Lung microvascular endothelial cell (primary cell): ENCODE data around the gene SYT1. TPM values are rescaled to one million over a fixed set of nuclear protein-coding genes. Genes with fewer than 3 reads are reported as not detected.
"Not testable (repeated sequence)": the region's sequence is repeated elsewhere in the genome, so short reads cannot be mapped to it uniquely, and the experiment has no call there.

ENCODE experiments used
- DNase-seq, 2 donors: peaks; one replicate each; pipeline versions ENCODE4 v3.0.0 to v3.0.0-alpha.2; 2010; ENCODE audit warnings: low read depth in 2 of 2
- total RNA-seq: library from RNA; depleted of rRNA; stranded (reverse); fragments of >200 nt; gene quantifications from 2 replicates; pipeline ENCODE4 v1.2.1, GENCODE V29; 2014

Gene SYT1
- total RNA-seq, 1 donor from 2014 or later = 5.4 TPM

GRCh38 chr12:78966926-78967325 lies 102.4 kb downstream of the SYT1 start:
- no peak for DNase-seq

- no peak for DNase-seq
Observed at GRCh38 chr12:78968226-78968625, 103.7 kb downstream of the SYT1 start.

DNA sequence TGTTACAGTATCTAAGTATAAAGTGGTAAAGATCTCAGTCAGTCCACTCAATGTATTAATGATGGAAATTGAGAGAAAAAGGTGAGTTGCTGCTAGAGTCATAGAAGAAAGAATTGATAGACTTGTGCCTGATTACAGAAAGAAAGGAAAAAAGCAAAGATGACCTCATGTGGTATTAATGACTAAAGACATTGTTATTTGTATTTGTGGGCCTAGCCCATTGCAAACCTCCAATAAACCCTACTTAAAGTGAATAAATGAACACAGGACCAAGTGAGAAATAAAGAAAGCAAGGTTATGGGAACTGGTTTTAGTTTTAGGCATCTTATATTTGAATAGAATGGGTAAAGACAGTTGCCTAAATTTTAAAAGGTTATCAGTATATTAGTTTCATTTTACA lies 105.5 kb downstream of the SYT1 start:
- no peak for DNase-seq

DNA sequence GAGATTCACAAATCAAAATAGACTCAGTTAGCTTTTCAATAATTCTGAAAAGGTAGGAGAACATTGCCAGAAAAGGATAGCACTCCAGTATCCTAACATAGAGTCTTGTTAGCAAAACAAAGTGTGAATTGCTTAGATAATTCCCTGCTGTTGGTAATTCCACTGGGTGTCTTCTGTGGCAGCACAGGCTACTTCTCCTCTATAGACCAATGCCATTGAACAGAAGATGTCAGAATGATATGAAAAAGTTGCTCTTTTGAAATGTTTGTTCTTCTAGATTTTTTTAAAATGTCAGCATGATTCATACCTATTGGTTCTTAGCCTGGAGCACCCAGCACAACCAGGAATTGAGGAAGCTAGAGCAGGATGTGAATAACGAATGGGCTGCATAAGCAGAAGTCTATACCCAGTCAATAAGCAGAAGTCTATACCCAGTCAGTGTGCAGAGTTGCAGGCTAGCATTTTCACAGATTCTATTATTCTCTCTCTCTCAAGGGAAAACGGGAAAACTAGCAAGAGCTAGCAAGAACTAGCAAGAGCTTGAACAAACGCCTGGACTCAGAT lies 112.8 kb downstream of the SYT1 start:
- DNase-seq = peak in 1 of 2 donors; percentile 60

GRCh38 chr12:78994168-78994791 lies 129.7 kb downstream of the SYT1 start:
- DNase-seq = no peak

DNA sequence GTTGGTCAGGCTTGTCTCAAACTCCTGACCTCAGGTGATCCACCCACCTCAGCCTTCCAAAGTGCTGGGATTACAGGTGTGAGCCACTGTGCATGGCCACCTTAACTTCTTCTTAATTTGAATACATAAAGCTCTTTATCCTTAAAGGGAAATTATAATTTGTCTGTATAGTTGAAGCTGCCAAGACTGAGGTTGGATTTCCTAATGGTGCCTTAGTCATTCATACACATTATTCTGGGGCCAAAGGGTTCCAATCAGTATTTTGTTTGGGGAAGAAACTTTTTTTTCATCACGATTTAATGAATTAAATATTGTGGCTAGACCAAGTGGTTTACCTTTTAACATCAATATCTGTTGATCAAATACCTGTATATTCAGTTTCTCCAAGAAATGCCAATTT lies 135.9 kb downstream of the SYT1 start:
- no peak for DNase-seq

DNA sequence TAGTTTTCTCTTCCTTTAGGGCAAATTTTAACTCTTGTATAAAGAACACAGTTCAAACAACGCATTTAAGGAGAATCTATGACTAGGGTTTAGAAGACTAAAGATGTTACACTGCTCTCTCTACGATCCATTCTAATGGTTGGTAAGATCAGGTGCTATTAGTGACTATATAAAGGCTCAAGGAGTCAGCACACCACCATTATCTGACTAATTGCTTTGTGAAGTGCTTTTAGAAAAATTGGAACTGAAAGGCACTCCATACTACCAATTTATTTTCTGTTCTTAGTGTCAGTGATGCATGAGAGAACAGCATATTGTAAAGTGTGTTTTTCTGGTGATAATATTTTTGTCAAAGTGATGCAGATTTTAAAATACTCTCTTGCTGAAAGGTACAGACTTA lies 136.8 kb downstream of the SYT1 start:
- no peak for DNase-seq

- peak; percentile 18 to 47 for DNase-seq
Observed at GRCh38 chr12:79006306-79006705, 141.7 kb downstream of the SYT1 start.

- no peak for DNase-seq
Observed at GRCh38 chr12:79008591-79008990, 144.0 kb downstream of the SYT1 start.

- DNase-seq = no peak
Observed at GRCh38 chr12:79012636-79013035, 148.1 kb downstream of the SYT1 start.

DNA sequence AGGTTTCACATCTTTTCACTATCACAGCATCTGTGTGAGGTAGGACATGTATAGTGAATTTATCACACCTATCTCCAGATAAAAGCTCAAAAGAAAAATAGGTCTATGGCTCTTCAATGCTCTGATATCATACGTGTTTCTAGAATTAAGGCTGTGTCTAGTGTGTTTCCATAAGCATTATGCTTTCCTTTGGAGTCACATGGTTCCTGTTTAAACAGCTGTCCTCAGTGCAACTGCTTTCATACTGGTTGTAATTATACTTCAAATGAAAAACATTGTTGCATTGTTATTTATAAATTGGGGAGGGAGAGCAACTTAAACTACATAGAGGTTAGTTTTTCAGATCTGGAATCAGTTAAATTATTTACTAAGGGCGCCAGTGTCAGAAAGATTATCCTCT lies 151.6 kb downstream of the SYT1 start:
- DNase-seq = peak; percentile 21 to 44

DNA sequence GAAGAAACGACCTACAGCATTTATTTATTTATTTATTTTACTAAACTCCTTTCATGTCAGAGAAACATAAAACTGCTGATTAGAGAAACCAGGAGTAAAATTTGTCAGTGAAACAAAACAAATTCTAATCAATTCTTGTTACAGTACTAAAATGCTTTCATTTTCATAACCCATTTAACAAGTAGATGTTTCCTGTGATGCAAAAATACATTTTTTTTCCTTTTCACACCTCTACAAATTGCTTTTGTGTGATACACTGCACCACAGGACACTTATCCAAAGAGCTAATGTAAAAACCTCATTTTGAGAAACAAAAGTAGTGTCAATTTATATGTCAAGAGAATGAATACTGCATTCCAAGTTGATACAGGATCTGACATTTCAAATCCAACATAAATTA lies 155.1 kb downstream of the SYT1 start:
- no peak for DNase-seq

- DNase-seq = peak; percentile 13 to 55
Observed at GRCh38 chr12:79020106-79020505, 155.5 kb downstream of the SYT1 start.

DNA sequence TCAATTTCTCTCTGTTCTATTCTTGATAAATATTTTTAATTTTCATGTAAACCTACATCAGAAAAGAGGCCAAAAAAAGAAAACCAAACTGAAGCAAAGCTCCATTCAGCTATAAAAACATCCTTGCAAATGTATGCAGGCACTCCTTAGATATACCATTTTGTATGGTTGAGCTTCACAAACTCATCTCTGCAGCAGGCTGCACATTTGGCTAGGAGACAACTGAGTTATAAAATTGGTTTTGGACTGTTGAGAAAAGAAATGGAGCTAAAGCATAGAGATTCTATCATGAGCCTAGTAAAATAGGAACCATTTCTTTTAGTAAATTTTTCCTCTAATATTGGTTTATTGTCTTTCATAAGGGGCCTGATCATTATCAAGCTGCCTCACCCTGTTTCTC lies 156.4 kb downstream of the SYT1 start:
- no peak for DNase-seq

DNA sequence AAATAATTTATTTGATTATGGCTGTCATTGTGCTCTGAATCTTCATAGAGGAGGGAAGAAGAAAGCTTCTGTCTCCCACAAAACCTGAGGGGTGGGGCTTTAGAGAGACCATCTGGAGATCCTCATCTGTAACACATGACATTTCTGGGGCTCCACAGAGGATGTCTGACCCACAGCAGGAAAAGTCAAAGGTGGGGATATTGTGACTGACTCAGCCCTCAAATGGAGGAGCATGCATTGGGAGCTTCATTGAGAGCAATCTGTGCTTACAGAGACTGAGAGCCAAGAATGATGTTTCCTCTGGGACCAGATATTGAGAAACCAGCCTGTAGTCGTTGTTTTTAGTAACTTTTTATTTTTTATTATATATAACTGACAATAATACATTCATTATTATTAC lies 158.7 kb downstream of the SYT1 start:
- no peak for DNase-seq

DNA sequence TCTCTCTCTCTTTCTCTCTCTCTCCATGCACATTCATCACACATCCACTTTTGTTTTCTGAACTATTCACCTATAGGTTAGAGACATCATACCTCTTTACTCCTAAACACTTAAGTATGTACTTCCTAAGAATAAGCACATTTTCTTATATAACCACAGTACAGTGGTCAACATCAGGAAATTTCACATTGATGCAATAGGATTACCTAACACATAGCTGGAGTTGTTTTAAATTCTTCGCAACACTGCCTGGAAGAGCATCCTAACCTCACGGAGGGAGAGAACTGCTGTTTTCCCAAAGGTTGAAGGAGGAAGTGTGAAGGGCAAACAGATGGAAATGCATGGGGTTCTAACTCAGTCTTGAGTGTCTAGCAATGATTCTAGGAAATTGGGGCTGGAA lies 159.2 kb downstream of the SYT1 start:
- no peak for DNase-seq

- DNase-seq = no peak
Observed at GRCh38 chr12:79033788-79034187, 169.2 kb downstream of the SYT1 start.

DNA sequence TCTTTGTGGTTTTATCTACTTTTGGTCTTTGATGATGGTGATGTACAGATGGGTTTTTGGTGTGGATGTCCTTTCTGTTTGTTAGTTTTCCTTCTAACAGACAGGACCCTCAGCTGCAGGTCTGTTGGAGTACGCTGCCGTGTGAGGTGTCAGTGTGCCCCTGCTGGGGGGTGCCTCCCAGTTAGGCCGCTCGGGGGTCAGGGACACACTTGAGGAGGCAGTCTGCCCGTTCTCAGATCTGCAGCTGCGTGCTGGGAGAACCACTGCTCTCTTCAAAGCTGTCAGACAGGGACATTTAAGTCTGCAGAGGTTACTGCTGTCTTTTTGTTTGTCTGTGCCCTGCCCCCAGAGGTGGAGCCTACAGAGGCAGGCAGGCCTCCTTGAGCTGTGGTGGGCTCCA lies 180.2 kb downstream of the SYT1 start:
- DNase-seq = not testable (repeated sequence)

DNA sequence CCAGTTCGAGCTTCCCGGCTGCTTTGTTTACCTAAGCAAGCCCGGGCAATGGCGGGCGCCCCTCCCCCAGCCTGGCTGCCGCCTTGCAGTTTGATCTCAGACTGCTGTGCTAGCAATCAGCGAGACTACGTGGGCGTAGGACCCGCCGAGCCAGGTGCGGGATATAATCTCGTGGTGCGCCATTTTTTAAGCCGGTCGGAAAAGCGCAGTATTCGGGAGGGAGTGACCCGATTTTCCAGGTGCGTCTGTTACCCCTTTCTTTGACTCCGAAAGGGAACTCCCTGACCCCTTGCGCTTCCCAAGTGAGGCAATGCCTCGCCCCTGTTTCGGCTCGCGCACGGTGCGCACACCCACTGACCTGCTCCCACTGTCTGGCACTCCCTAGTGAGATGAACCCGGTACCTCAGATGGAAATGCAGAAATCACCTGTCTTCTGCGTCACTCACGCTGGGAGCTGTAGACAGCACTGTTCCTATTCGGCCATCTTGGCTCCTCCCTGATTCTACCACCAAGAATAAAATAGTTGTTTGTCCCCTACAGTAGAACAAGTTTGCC lies 180.7 kb downstream of the SYT1 start:
- DNase-seq = not testable (repeated sequence)

DNA sequence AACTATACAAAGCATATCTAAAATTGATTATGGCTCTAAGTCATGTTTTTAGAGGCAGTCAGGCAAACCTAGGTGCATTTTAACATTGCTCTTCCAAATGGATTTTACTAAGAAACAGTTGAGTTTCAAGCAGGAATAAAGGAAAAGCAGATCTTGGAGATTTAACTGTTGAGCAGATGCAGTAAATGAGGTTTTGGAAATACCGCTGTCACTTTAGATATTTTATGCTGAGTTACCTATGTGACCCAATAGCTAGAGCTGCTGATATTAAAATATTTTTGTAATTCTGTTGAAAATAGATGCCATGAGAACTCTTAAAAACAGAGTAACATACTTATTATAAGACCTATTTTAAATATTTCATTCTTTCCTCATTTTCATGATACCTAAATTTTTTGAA lies 181.4 kb downstream of the SYT1 start:
- DNase-seq = no peak

GRCh38 chr12:79048962-79049361 lies 184.4 kb downstream of the SYT1 start:
- DNase-seq = no peak

- DNase-seq = no peak
Observed at GRCh38 chr12:79053394-79053793, 188.8 kb downstream of the SYT1 start.

GRCh38 chr12:79055926-79056674 lies 191.5 kb downstream of the SYT1 start:
- DNase-seq = peak in 1 of 2 donors; percentile 82
